GM19193 (cell line): ENCODE measurements around the gene IFT20.

Experiments used
- POLR2A ChIP-seq: IDR thresholded peaks from 4 replicates; pipeline ENCODE4 v1.6.1; 2011; ENCODE audit not compliant: insufficient read depth, insufficient read length; ENCODE audit errors: extremely low read depth

Gene IFT20

DNA sequence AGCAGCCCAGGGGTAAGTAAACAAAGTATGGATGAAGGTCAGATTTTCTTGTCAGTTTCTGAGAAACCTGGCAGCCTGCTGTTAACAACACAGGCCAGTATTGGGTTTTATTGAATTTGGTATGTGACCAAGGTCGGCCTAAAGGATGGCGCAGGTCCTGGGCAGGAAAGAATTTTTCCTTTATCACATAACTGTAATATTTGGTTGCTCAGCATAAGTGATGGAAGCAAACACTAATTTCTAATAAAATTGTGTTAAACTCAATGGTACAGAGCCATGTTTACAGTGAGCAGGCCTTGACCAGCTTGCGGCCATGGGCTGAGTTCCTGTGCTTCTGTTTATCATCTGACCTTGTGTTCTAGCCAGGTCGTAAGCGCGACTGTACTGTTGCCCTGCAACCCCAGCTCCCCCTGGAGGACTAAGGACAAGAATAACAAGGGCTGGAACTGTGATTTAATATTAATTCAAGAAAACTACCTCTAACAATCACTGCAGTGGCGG lies 11.5 kb upstream of the IFT20 start:
- no peak for TF ChIP-seq POLR2A

GRCh38 chr17:28346199-28346580 lies 10.9 kb upstream of the IFT20 start:
- no peak for TF ChIP-seq POLR2A

- TF ChIP-seq POLR2A, result peak; percentile 13
These were observed 10.3 kb upstream of the IFT20 start for GRCh38 chr17:28345419-28346198.

GRCh38 chr17:28344435-28344901 lies 9.2 kb upstream of the IFT20 start:
- TF ChIP-seq POLR2A, result no peak

GRCh38 chr17:28344011-28344410 lies 8.7 kb upstream of the IFT20 start:
- no peak for TF ChIP-seq POLR2A

DNA sequence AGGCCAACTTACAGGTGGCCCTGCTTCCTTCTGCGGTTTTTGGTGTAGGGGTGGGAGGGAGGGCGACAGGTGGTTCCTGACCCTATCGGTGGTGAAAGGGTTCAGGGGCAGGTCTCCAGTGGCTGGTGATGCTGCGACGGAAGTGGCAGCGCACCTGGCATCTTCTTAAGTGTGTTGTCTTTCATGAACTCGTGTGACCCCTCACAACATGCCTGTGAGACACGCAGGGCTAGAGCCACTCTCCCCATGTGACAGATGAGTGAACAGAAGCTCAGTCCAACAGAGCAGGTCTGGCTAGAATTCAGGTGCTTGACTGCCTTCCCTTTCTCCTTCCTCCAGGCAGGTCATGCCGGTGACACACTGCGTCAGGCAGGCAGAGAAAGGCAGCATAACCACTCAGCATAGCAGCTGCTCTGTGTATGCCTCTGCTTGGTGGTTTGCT lies 8.2 kb upstream of the IFT20 start:
- TF ChIP-seq POLR2A, result no peak

DNA sequence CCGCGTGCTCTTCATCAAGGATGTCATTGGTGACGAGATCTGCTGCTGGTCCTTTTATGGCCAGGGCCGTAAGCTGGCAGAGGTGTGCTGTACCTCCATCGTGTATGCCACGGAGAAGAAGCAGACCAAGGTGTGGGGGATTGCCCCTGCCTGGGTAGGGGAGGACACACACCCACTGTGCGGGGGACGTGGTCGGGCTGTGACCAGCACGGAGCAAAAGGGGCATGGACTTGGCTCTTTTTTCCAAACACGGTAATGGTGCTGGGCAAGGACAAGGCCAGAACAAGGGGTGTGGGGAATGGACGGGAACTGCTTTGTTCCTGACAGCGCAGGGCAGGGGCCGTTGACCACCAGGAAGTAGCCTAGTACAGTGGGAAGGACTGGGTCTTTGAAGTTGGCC lies 7.0 kb upstream of the IFT20 start:
- no peak for TF ChIP-seq POLR2A

DNA sequence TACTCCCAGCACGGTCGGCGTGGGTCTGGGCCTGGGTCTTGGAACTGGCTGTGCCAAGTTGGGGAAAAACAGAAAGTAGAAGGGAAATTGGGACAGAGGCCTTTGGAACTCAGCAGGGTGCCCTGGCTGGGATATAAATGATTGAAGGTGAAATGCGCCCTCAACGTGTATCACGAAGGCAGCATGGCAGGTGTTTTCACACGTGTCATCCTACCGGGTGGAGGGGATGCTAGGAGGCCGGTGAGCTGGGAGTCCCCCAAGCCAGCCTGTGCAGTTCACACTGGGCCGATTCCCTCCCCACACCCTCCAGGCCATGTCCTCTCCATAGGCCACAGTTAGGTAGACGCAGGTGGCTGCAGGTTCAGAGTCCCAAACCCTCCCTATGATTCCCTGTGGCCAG lies 6.2 kb upstream of the IFT20 start:
- TF ChIP-seq POLR2A, result no peak

DNA sequence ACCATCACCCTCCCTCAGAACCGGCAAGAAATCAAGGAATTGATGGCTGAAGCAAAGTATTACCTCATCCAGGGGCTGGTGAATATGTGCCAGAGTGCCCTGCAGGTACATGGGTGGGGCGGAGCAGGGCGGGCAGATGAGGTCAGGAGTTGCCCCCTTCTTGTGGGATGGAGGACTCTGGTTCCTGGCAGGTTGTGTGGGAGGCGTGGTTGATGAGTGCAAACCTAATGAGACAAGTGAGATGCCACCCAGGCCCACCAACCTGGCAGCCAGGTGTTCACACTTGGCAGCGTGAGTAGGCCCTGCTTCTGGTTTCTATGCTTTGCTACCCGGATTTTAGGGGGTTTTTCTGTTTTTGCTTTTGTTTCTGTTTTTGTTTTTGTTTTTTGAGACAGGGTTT lies 5.1 kb upstream of the IFT20 start:
- no peak for TF ChIP-seq POLR2A

DNA sequence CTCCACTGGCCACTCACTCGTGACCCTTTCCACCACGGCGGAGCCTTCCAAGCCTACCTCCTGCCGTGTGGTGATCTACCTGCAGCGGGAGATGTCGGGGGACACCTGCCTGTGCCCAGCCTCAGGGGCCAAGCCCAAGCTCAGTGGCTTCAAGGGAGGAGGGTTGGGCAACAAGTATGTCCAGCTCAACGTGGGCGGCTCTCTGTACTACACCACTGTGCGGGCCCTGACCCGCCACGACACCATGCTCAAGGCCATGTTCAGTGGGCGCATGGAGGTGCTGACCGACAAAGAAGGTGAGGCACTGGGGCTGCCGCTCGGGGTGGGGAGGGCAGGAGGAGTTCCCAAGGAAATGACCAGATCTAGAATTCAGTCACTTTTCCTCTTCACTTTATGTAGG lies 4.2 kb upstream of the IFT20 start:
- no peak for TF ChIP-seq POLR2A

DNA sequence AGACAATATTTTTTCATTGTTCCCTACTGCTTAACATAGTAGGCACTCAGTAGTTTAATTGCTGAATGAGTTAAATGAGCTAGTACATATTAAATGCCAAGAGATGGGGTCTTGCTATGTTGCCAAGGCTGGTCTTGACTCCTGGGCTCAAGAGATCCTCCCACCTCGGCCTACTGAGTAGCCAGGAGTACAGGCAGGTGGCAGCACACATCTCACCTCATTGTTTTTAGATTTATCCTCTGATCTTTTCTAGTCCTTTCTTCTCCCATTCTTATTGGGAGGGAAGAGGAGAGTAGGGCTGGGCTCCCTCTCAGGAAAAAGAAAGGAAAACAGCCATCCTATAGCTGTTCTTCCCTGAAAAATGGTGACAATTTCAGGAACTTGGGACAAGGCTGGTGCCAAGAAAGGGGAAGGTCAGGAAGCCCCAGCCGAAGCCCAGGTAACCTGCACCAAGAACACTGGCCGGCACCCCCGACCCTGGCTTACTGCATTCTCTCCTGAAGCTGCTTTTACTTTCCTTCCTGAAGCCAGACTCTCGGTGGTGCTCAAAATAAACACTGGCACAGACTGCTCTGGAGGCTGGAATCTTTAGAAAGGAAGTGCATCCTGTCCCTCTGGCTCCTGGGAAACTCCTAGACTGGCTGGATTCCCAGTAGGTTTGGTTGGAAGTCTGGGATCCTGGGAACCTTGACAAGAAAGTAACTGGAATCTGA lies 2.9 kb upstream of the IFT20 start:
- no peak for TF ChIP-seq POLR2A

DNA sequence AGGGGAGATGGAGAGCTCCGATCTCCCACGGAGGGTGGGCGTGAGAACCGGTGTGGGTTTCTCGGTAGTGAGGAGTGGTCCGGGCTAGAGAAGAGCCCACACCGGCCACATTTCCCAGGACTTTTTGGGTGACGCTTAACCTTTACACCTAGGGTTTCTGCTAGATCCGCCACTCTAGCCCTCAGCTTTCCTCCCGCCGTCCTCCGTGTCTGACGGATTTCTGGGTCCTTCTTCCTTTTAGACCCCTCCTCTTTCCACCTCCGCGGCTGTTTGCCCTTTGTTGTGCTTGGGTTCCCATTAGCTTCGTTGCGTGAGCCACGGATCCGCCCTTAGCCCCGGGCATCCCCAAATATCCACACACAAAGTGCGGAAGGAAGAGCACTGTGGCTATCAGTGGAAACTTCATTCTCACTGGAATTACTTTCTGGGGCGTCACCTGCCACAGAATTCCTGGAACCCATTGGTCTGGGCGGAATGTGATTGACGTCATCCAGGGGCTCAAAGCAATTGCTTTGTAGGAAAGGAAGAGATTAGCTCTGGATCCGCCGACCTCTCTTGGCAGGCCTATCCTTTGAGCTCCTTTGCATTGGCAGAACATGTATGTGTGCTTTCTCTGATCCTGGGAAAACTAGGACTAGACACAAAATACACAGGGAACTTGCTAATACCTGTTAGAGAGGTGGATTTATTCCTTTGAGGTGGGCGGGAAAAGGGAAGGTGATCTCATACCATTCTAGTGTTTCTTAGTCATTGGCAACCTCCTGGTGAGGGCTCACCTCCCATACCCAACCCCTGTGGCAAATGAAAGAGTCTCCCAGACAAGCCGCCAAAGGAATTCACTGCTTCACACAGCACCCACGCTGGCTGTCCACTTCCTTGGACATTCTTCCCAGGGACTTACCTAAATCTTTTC lies 943 bp upstream of the IFT20 start:
- TF ChIP-seq POLR2A, result no peak

DNA sequence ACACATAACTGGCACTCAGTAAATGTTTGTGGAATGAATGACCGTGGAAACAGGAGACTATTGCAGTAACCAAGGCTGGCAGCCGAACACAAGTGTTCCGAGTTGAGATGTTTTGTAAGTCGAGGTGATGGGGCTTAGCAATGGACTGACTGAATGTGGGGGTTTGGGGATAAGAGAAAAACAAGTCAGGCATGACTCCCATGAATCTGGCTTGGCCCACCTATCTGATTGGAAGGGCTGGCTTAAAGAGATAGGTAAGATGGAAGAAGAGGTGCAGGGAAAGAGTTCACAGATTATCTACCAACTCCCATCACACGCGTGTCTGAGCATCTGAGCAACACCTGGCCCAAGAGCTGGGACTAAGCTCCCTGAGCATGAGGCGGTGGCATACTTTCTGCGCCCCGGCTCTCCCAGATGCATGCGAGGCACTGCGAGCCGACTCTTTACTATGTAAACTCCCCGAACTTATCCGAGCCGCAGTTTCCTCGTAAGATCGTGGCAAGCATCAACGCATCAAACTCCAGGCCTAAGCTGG lies 539 bp downstream of the IFT20 start:
- TF ChIP-seq POLR2A, result no peak

DNA sequence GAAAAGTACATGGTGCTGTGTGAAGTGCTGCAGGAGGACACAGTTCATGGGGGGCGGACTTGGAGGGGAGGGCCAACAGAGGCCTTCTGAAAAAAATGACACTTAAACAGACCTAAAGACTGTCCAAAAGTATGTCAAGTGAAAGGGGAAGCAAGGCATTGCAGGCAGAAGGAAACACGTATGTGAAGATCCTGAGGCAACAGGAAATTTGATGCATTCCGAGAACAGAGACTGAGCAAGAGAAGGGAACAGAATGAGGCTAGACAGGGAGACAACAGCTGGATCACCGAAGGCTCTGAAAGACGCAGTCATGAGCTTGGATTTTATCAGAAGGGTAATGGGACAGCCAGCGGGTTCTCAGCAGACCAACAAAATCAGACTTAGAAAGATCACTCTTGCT lies 1.1 kb downstream of the IFT20 start:
- TF ChIP-seq POLR2A, result no peak

DNA sequence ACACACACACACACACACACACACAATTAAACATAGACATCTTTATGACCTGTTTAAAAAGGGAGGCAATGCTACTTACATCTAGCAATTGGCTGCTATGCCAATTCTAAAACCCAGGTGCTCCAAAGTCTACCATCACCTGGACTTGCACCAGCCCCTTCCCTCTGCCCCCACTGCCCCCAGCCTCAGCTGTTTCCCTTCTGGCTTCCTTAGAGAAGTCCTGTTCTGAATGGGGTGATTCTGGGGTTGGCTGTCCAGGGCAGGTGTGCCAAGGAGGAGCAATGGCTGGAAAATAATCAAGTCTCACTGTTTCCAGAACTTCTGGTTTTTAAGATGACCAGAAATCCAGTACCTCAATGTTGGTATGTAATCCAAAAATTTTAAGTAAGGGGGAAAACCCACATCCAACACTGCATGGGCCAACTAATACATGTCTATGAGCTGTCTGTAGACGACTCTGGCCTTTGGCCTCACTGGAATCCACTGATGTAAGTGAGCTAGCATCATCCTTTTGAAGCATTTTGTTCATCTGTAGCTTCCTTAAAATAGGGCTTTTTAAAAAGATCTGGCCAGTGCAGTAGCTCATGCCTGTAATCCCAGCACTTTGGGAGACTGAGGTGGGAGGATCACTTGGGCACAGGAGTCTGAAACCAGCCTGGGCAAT lies 2.1 kb downstream of the IFT20 start:
- TF ChIP-seq POLR2A, result no peak

- TF ChIP-seq POLR2A, result no peak
These were observed 3.3 kb downstream of the IFT20 start for GRCh38 chr17:28331891-28332420.
